ENCODE measurements around the gene FYN. TPM values are rescaled to one million over a fixed set of nuclear protein-coding genes. Genes with fewer than 3 reads are reported as not detected.
"Not testable (repeated sequence)": the region's sequence is repeated elsewhere in the genome, so short reads cannot be mapped to it uniquely, and the experiment has no call there.

FYN gene
- total RNA-seq, 1 donor from 2014 or later, result 474 TPM

DNA sequence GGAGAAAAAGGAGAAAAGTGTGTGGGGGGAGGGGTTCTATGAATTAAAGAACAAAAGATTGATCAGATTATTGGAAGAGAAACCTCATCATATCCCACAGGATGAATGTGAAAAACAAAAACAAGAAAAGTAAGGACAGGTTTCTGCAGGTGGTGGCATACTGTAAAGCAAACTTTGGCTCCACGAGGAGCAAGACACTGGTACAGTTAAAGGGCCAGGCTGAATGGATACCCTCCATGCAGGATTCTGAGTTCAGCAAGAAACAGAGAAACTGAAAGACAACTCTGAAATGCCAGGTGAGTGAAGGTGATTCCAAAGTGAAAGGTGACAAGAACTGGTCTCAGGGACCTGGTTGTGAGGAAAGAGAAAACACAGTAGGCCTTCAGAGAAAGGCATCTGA lies 37.4 kb downstream of the FYN start:
- Mint-ChIP-seq H3K27me3 (ENCODE audit: unreplicated experiment) (peaks cover 7% of the 10 kb centered on the region), H3K27ac (ENCODE audit: unreplicated experiment) (peak overlapping the region; percentile 83), H3K9me3 (ENCODE audit: unreplicated experiment) (no peaks in the 10 kb centered on the region), H3K36me3 (ENCODE audit: low read depth, unreplicated experiment) (peaks cover 50% of the 10 kb centered on the region), H3K4me3 (ENCODE audit: unreplicated experiment) (peak overlapping the region; percentile 59), H3K4me1 (ENCODE audit: unreplicated experiment) (peaks cover 56% of the 10 kb centered on the region)
- no peak for DNase-seq (ENCODE audit: low spot score)
- TF ChIP-seq, protein P1, sequence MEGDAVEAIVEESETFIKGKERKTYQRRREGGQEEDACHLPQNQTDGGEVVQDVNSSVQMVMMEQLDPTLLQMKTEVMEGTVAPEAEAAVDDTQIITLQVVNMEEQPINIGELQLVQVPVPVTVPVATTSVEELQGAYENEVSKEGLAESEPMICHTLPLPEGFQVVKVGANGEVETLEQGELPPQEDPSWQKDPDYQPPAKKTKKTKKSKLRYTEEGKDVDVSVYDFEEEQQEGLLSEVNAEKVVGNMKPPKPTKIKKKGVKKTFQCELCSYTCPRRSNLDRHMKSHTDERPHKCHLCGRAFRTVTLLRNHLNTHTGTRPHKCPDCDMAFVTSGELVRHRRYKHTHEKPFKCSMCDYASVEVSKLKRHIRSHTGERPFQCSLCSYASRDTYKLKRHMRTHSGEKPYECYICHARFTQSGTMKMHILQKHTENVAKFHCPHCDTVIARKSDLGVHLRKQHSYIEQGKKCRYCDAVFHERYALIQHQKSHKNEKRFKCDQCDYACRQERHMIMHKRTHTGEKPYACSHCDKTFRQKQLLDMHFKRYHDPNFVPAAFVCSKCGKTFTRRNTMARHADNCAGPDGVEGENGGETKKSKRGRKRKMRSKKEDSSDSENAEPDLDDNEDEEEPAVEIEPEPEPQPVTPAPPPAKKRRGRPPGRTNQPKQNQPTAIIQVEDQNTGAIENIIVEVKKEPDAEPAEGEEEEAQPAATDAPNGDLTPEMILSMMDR (IDR thresholded peaks at IDR 0.05; ENCODE audit: unreplicated experiment), result no peak

DNA sequence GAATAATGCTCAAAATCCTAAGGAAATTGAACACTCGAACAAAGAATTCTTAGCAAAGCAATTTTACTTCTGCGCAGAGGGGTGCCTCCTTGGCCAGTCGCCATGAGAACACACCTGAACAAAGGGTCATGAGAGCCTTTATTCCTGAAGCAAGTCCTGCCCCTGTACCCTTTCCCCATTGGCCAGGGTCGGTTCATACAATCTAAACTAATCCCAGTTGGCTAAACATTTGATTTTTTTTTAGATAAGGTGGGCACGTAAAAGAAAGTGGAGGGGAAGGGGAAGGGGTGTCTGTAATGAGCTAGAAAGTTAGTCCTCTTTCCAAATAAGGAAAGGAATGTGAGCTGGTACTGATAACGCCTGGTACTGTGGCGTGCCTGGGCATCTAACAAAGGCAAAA lies 37.9 kb downstream of the FYN start:
- peak overlapping the region; percentile 83 for H3K27ac Mint-ChIP-seq (ENCODE audit: unreplicated experiment)
- not testable (repeated sequence) for H3K9me3 Mint-ChIP-seq (ENCODE audit: unreplicated experiment); H3K27me3 Mint-ChIP-seq (ENCODE audit: unreplicated experiment)

DNA sequence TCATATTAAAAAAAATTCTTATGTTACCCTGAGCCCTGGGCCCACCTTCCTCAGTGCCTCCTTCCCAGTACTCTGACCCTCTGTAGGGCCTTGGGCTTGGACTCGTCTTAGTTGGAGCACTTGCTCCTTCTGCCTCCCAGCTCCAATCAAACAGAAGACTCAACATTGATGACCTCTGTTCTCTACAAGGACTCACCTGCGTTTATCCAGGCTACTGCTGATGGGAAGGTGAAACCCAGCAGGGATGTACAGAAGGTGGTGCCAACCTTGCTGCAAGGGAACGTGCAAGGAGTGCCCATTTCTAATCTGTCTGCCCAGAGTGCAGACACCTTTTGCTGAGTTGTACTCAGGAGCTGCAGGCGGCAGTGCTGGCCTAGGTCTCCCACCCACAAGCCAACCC lies 38.9 kb downstream of the FYN start:
- Mint-ChIP-seq H3K27ac (ENCODE audit: unreplicated experiment) (no peak overlapping the region), H3K4me1 (ENCODE audit: unreplicated experiment) (peaks cover 57% of the 10 kb centered on the region), H3K9me3 (ENCODE audit: unreplicated experiment) (no peaks in the 10 kb centered on the region), H3K4me3 (ENCODE audit: unreplicated experiment) (no peak overlapping the region), H3K27me3 (ENCODE audit: unreplicated experiment) (peaks cover 7% of the 10 kb centered on the region), H3K36me3 (ENCODE audit: low read depth, unreplicated experiment) (peaks cover 50% of the 10 kb centered on the region)
- no peak for DNase-seq (ENCODE audit: low spot score)
- TF ChIP-seq, protein P1 (IDR thresholded peaks at IDR 0.05; ENCODE audit: unreplicated experiment), result no peak

More for the DNA sequence above, 37.9 kb downstream of the FYN start:
- H3K4me3 Mint-ChIP-seq (ENCODE audit: unreplicated experiment), result peak overlapping the region; percentile 59
- peaks cover 50% of the 10 kb centered on the region for H3K36me3 Mint-ChIP-seq (ENCODE audit: low read depth, unreplicated experiment)
- H3K4me1 Mint-ChIP-seq (ENCODE audit: unreplicated experiment), result peaks cover 59% of the 10 kb centered on the region
- DNase-seq (ENCODE audit: low spot score), result not testable (repeated sequence)

DNA sequence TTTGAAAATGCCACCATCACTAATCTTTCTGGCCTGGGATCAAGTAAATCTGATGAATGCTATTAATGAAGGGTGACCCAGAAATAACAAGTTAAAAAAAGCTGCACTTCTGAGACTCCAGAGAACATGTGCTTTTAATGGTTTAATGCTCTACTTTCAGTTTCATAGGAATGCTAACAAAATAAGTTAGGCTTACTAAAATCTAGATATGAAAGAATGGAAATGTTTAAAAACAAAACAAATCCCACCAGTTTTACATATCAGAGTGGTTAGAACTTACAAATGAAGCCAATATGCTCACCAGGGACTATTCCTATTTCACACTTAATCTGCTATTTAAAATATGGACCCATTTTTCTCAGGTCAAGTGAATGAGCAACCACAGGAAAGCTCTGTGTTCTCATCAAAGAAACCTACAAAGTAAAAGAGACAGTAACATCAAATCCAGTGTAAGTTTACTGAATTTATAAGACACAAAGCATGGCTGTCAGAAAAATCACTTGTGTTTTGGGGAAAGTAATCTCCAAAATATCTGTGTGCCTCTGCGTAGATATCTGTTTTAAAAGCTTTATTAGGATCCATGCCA lies 40.3 kb downstream of the FYN start:
- Mint-ChIP-seq H3K4me1 (ENCODE audit: unreplicated experiment) (peaks cover 46% of the 10 kb centered on the region), H3K27ac (ENCODE audit: unreplicated experiment) (no peak overlapping the region), H3K36me3 (ENCODE audit: low read depth, unreplicated experiment) (peaks cover 44% of the 10 kb centered on the region), H3K27me3 (ENCODE audit: unreplicated experiment) (peaks cover 7% of the 10 kb centered on the region), H3K4me3 (ENCODE audit: unreplicated experiment) (no peak overlapping the region), H3K9me3 (ENCODE audit: unreplicated experiment) (no peaks in the 10 kb centered on the region)
- no peak for DNase-seq (ENCODE audit: low spot score)
- TF ChIP-seq, protein P1 (IDR thresholded peaks at IDR 0.05; ENCODE audit: unreplicated experiment), result no peak

DNA sequence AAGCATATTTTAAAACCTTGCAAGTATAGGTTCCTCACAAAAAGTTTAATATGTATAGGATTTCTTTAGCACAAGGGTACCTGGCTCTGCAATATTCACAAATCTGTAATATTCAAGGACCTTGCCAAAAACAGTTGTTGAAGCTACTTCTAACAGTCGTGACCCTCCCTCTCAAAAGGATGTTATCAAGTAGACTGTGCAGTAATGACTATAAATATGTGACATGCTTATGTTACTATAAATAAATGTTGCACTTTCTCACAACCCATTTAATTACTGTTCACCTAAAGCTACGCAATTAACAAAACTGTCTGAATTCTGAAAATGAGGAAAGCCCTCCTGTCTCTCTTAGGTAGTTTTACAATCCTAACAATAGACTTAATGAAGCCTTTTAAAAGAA lies 41.8 kb downstream of the FYN start:
- H3K27ac Mint-ChIP-seq (ENCODE audit: unreplicated experiment), result no peak overlapping the region
- TF ChIP-seq, protein P1 (IDR thresholded peaks at IDR 0.05; ENCODE audit: unreplicated experiment), result no peak
- peaks cover 2% of the 10 kb centered on the region for H3K27me3 Mint-ChIP-seq (ENCODE audit: unreplicated experiment)
- peaks cover 44% of the 10 kb centered on the region for H3K4me1 Mint-ChIP-seq (ENCODE audit: unreplicated experiment)
- no peak overlapping the region for H3K4me3 Mint-ChIP-seq (ENCODE audit: unreplicated experiment)
- DNase-seq (ENCODE audit: low spot score), result no peak
- peaks cover 38% of the 10 kb centered on the region for H3K36me3 Mint-ChIP-seq (ENCODE audit: low read depth, unreplicated experiment)
- no peaks in the 10 kb centered on the region for H3K9me3 Mint-ChIP-seq (ENCODE audit: unreplicated experiment)
